Nephron progenitor cell (in vitro differentiated cells): ENCODE data around the gene BBS1.
A peak's percentile ranks its signal among the peaks of the same experiment; 100 is the strongest.

Experiments
- DNase-seq: peaks from one replicate; pipeline ENCODE4 v3.0.0; 2021
- H3K27ac Mint-ChIP-seq: 2 replicates; pipeline ENCODE4 v1.8.0; 2021; ENCODE audit warnings: mild to moderate bottlenecking, moderate library complexity, mixed read lengths
- H3K27me3 Mint-ChIP-seq: 2 replicates; pipeline ENCODE4 v1.8.0; 2021; ENCODE audit warnings: mild to moderate bottlenecking, low read depth, mixed read lengths; ENCODE audit not compliant: poor library complexity
- H3K36me3 Mint-ChIP-seq: 2 replicates; pipeline ENCODE4 v1.8.0; 2021; ENCODE audit warnings: low read depth, mixed read lengths
- H3K4me1 Mint-ChIP-seq: 2 replicates; pipeline ENCODE4 v1.8.0; 2021; ENCODE audit warnings: mixed read lengths
- H3K4me3 Mint-ChIP-seq: 2 replicates; pipeline ENCODE4 v1.8.0; 2021; ENCODE audit warnings: mild to moderate bottlenecking, moderate library complexity, mixed read lengths
- H3K9me3 Mint-ChIP-seq: 2 replicates; pipeline ENCODE4 v1.8.0; 2021; ENCODE audit warnings: mild to moderate bottlenecking, moderate library complexity, mixed read lengths
- CTCF ChIP-seq: fragments of 200-600 bp; sonication (generic); IDR thresholded peaks from 2 replicates; pipeline ENCODE4 v1.5.0; 2021; ENCODE audit warnings: antibody characterized with exemption

The BBS1 gene

GRCh38 chr11:66475349-66476172 is 34.9 kb upstream of the BBS1 start:
- H3K27ac Mint-ChIP-seq = no peak overlapping the region
- peaks cover 43% of the 10 kb centered on the region for H3K4me1 Mint-ChIP-seq
- no peak for DNase-seq
- H3K36me3 Mint-ChIP-seq = peaks cover 10% of the 10 kb centered on the region
- TF ChIP-seq CTCF = no peak
- no peak overlapping the region for H3K4me3 Mint-ChIP-seq
- no peaks in the 10 kb centered on the region for H3K9me3 Mint-ChIP-seq
- H3K27me3 Mint-ChIP-seq = no peaks in the 10 kb centered on the region

GRCh38 chr11:66476173-66476840 is 34.1 kb upstream of the BBS1 start:
- H3K27me3 Mint-ChIP-seq = no peaks in the 10 kb centered on the region
- peak overlapping the region; percentile 5 for H3K27ac Mint-ChIP-seq
- peaks cover 5% of the 10 kb centered on the region for H3K36me3 Mint-ChIP-seq
- no peak for TF ChIP-seq CTCF
- peaks cover 40% of the 10 kb centered on the region for H3K4me1 Mint-ChIP-seq
- no peak for DNase-seq
- H3K9me3 Mint-ChIP-seq = no peaks in the 10 kb centered on the region
- H3K4me3 Mint-ChIP-seq = no peak overlapping the region

GRCh38 chr11:66476841-66477251 is 33.6 kb upstream of the BBS1 start:
- peak; percentile 26 for DNase-seq
- Mint-ChIP-seq H3K36me3 (peaks cover 5% of the 10 kb centered on the region), H3K27ac (peak overlapping the region; percentile 5), H3K4me3 (peak overlapping the region; percentile 37), H3K4me1 (peaks cover 40% of the 10 kb centered on the region), H3K9me3 (no peaks in the 10 kb centered on the region), H3K27me3 (no peaks in the 10 kb centered on the region)
- no peak for TF ChIP-seq CTCF

- no peaks in the 10 kb centered on the region for H3K9me3 Mint-ChIP-seq
- peak overlapping the region; percentile 5 for H3K27ac Mint-ChIP-seq
- peaks cover 40% of the 10 kb centered on the region for H3K4me1 Mint-ChIP-seq
- peaks cover 3% of the 10 kb centered on the region for H3K27me3 Mint-ChIP-seq
- H3K36me3 Mint-ChIP-seq = peaks cover 5% of the 10 kb centered on the region
- no peak for DNase-seq
- TF ChIP-seq CTCF = no peak
- H3K4me3 Mint-ChIP-seq = peak overlapping the region; percentile 64
These were observed 32.9 kb upstream of the BBS1 start for GRCh38 chr11:66477263-66478201.

- no peaks in the 10 kb centered on the region for H3K9me3 Mint-ChIP-seq
- peak; percentile 45 for DNase-seq
- peaks cover 3% of the 10 kb centered on the region for H3K27me3 Mint-ChIP-seq
- peak overlapping the region; percentile 69 for H3K27ac Mint-ChIP-seq
- H3K4me3 Mint-ChIP-seq = peak overlapping the region; percentile 95
- peaks cover 40% of the 10 kb centered on the region for H3K4me1 Mint-ChIP-seq
- TF ChIP-seq CTCF = peak; percentile 74
- peaks cover 5% of the 10 kb centered on the region for H3K36me3 Mint-ChIP-seq
These were observed 31.6 kb upstream of the BBS1 start for GRCh38 chr11:66478729-66479393.
